Dedifferentiated amniotic fluid mesenchymal stem cell (primary cell): Measurements from ENCODE around the gene SEC24A.
"Not testable (repeated sequence)": the region's sequence is repeated elsewhere in the genome, so short reads cannot be mapped to it uniquely, and the experiment has no call there.

Experiments used
- DNase-seq: peaks from one replicate; pipeline ENCODE4 v3.0.0-alpha.2; 2016; ENCODE audit errors: extremely low spot score

Gene SEC24A

DNA sequence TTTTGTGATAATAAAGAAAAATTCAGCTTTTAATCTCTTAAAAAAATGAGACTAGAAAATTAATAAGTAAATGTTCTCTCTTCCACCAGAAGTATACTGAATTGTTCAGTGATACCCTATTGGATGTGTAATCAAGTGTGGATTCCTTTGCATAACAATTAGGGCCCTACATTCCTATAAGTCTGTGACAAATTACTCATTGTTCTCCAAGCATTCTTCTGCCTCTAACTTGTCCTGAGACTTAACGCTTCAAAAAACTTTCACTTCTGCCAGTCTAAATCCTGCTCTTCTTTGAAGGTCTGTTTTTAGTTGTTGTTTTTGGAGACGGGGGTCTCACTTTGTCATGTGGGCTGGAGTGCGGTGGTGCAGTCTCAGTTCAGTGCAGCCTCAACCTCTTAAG is 100.8 kb downstream of the SEC24A start:
- no peak for DNase-seq

DNA sequence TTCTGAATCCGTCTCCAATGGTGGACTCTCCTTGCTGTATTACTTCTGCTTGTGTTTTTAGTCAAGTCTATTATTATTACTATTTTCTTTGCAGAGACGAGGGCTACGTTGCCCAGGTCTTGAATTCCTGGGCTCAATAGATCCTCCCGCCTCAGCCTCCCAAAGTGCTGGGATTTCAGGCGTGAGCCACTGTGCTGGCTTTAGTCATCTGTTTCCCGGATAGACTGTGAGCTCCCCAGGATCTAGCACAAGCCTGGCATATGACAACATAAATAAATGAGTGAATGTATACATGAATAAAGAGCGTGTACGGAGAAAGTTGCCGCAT is 109.6 kb downstream of the SEC24A start:
- DNase-seq = no peak

DNA sequence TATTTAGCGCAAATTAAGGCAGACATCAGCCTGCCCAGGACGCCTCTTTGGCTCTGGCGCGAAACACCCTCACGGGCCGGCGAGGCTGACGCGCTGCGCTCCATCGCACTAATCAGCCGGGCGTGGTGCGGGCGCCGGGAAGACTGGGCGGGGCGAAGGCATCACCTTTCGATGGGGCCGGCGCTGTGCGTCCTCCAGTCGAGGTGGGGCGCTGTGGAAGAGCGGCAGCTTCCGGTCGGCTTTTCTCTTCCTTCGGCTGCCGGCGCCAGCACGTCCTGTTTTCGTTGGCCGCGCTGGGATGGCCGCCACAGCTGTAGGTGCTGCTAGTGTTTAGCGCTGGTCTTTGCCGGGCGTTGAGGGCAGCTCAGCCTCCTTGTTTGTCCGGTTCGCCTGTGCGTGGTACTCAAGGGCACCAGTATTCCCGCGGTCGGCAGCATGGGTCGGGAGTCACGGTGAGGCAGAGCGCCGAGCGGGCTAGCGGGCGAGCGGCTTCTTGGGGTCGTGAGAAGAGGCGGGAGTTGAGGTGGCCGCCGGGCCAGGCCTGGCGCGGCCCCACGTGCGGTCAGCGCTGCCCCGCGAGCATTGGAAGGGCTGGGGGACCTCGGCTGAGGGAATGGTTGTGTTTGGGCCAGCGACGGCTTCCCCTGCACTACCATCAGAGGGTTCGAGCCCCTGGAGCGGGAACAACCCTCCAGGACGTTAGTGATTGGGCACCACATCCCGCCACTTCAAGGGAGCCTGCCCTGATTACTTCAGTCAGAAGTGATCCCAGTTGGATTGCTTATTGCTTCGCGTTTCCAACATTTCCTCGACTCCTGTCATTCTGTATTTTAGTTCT is 110.1 kb downstream of the SEC24A start, which contains the start of gene DDX46:
TSS of gene DDX46 (plus strand) at position 276 of the 838 bp plus-strand sequence. CDS start at position 436, 160 bp downstream.
- peak; percentile 91 for DNase-seq

DNA sequence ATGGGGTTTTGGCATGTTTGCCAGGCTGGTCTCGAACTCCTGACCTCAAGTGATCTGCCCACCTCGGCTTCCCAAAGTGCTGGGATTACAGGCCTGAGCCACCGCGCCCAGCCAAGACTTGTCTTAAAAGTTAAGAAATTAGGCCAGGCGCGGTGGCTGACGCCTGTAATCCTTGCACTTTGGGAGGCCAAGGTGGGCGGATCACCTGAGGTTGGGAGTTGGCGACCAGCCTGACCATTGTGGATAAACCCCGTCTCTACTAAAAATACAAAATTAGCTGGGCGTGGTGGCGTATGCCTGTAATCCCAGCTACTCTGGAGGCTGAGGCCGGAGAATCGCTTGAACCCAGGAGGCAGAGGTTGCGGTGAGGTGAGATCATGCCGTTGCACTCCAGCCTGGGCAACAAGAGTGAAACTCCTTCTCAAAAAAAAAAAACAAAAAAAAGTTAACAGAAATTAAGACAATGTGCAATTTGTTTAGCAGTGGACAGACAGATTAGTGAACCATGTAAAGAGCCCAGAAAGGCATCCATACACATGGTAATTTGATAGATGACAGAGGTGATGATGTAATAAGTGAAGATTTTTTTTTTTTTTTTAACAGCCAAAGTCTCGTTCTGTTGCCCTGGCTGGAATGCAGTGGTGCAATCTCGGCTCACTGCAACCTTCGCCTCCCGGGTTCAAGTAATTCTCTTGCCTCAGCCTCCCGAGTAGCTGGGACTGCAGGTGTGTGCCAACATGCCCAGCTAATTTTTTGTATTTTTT is 119.1 kb downstream of the SEC24A start:
- DNase-seq = not testable (repeated sequence)

DNA sequence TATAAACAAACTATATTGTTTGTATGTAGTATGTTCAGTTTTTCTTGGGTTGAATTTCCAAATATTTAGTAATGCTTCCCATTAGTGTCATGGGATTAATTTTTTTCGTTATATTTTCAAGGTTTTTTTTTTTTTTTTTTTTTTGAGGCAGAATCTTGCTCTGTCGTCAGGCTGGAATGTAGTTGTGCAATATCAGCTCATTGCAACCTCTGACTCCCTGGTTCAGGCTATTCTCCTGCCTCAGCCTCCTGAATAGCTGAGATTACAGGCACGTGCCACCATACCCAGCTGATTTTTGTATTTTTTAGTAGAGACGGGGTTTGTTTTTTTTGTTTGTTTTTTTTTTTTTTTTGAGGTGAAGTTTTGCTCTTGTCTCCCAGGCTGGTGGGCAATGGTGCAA is 120.6 kb downstream of the SEC24A start:
- DNase-seq = no peak

DNA sequence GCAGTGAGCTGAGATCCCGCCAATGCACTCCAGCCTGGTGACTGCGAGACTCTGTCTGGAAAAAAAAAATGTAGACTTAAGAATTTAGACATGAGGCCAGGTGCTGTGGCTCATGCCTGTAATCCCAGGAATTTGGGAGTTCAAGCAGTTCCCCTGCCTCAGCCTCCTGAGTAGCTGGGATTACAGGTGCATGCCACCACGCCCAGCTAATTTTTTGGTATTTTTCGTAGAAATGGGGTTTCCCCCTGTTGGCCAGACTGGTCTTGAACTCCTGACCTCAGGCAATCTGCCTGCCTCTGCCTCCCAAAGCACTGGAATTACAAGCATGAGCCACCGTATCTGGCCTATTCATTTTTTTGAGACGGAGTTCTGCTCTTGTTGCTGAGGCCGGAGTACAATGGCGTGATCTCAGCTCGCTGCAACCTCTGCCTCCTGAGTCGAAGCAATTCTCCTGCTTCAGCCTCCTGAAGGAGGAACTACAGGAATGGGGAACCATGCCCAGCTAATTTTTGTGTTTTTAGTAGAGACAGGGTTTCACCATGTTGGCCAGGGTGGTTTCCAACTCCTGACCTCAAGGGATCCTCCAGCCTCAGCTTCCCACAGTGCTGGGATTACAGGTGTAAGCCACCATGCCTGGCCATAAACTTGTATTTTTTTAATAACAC is 124.0 kb downstream of the SEC24A start:
- no peak for DNase-seq

DNA sequence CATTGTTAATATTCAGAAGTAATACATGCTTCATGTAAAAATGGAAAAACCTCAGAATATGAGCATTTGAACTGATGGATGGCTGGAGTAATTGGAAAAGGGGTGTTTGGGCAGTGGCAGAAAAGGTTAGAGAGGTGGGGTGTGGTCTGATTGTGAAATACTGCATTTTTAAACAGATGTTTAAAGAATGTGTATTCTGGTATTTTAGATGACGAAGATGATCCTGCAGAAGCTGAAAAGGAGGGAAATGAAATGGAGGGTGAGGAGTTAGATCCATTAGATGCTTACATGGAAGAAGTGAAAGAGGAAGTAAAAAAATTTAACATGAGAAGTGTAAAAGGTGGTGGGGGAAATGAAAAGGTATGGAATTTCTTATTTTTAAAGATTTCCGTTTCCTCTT is 128.8 kb downstream of the SEC24A start:
- no peak for DNase-seq
